ENCODE measurements around the gene CDCA5.
A peak's percentile ranks its signal among the peaks of the same experiment; 100 is the strongest.

CDCA5 gene

DNA sequence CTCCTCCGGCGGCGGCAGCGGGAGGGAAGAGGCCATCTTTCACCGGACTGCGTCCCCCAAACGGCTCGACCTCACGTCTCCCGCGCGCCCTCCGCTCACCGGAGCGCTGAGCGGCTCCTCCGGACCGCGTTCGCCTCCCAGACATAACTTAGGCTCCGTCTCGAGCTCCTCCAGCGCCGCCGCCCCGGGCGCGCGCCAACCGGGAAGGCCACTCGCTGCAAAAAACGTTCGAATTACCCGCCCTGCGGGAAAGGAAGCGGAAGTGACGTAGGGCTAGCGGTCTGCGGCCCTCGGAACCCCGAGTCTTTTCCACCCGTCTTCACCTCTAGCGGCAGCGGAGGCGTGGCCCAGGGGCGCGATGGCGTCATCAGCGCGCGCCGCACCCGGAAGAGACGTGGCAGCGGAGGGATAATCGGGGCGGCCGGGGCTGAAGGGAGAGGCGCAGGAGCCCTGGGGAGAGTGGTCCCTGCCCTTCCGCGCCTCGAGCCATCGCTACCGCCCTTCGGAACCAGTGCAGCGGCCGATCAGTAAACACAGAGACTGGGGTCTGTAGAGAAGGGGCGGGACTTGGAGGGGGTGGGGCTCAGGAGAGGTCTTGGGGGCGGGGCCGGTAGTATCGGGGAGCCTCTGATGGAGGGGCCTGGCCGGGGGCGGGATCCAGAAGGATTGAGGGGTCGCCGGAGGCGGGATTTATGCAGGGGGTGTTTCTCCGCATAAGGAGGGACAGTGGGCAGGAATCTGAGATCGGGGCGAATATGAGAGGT is at the start of gene CDCA5, which contains the start of gene ZFPL1:
Gene CDCA5 (minus strand): TSS at position 207 of the 764 bp plus-strand sequence. CDS start 62 bp downstream, at position 145.
Gene ZFPL1 (plus strand): TSS at position 389 of the 764 bp plus-strand sequence. CDS start 477 bp downstream, outside the sequence.
- peak; percentile 93 for DNase-seq

DNA sequence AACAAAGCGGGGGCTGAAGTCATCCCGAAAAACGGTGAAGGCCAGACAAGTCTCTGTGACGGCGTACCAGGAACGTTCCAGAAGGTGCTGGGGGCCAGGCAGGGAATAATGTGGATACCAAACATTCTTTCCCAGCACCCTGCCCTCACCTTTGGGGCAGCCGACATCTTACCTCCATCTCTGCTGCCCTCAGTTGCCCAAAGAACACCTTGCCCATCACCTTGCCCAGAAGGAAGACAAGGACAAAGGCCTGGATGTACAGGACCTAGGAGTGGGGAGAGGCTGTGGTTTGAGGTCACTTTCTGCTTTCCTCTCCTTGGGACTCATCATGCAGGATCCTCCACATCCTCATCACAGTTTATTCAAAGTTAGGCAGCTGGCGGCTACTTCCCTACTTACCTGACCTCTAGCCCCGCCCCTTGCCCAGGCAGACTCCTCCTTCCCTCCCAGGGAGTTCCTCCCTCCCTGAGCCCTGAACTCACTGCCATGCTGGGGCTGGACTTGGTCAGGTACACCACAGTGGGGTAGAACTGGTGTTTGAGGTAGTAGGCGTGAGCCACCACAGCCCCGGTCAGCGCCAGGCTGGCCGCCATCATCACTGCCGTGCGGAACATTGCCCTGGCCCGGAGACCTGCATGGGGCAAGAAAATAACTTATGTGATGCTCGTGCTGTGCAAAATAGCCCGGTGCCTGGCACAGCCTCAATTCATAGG is 49.3 kb upstream of the CDCA5 start:
- DNase-seq: peak; percentile 6

GRCh38 chr11:65132238-65132987 is 48.6 kb upstream of the CDCA5 start:
- no peak for DNase-seq

GRCh38 chr11:65131895-65132237 is 48.0 kb upstream of the CDCA5 start:
- no peak for DNase-seq

- DNase-seq: no peak
These were observed 47.6 kb upstream of the CDCA5 start for GRCh38 chr11:65131417-65131776.

GRCh38 chr11:65130631-65131416 is 47.0 kb upstream of the CDCA5 start:
- no peak for DNase-seq

GRCh38 chr11:65129649-65130441 is 46.0 kb upstream of the CDCA5 start:
- no peak for DNase-seq

DNA sequence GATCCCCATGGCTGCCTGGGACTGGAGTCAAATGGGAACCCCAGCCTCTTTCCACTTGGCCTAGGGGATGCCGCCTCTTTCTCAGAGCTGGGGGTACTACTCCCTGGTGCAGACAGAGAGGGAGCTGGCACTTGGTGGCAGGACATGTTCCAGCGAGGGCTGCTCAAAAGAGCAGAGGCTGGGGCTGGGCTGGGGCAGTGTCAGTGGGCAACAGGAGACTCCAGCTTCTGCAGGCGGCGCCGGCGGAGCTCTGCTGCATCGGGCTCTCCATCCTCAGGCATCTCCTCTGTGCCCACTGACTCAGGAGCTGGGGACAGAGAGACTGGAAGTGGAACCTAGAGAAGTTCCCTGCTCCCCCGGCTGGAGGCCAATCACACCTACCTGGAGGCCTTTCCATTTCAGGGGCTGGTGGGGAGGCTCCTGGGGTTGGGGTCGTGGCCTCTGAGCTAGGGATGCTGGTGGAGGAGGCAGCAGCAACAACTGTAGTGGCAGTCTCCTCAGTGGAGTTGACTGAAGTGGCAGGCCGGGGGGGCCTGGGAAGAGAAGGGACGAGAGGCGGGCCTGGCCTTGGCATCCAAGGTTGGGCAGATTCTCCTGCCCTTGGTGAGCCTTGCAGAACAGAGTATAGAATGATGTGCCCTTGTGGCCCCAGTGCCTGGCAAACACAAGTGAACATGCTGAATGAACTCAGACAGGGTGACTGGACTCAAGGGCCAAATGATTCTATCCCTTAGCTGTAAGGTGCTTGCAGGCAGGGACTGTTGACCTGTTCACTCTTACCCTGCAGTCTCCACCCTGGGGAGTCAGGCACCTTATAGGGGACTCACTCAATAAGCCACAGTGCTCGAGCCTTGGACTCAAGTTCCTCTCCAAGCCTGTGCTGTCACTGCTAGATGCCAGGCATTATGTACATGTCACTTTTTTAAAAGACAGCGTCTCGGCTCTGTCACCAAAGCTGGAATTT is 44.6 kb upstream of the CDCA5 start:
- DNase-seq: no peak

- DNase-seq: no peak
These were observed 43.8 kb upstream of the CDCA5 start for GRCh38 chr11:65127473-65128181.

GRCh38 chr11:65126624-65127274 is 42.9 kb upstream of the CDCA5 start:
- DNase-seq: no peak

DNA sequence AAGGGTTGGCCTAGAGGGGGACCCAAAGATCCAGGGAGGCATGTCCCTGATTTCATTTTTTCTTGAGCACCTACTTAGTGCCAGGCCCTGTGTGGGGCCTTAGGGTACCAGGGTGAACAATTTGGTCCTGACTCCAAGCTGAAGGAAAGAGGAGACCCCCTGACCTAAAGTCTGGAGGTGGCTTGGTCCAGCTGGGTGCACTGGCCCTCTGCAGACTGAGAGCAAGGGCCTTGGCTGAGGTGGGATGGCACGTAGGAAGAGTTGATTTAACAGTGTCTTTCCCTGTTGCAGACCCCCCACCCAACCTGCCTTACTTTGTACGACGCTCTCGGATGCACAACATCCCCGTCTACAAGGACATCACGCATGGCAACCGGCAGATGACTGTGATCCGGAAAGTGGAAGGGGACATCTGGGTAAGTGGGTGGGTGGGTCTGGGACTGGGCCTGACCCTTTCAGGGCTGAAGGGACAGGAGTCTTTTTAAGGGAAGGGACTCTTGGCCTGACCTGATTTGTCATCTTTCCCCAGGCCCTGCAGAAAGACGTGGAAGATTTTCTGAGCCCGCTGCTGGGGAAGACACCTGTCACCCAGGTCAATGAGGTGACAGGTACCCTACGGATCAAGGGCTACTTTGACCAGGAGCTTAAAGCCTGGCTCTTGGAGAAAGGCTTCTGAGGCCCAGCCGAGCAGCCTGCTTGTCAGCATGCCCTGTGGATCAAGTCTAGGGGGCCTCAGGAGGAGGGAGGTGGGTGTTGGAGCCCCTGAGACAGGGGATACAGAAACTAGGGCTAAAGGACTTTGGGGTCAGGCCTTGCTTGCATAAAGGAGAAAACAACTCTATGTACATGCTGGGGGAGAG is 41.6 kb upstream of the CDCA5 start:
- no peak for DNase-seq

- DNase-seq: no peak
These were observed 40.8 kb upstream of the CDCA5 start for GRCh38 chr11:65124480-65125196.

GRCh38 chr11:65121865-65122696 is 38.2 kb upstream of the CDCA5 start, which contains the start of the genes FAU and MRPL49:
FAU (minus strand) TSS chr11:65122134; CDS start chr11:65121813, 321 bp downstream.
MRPL49 (plus strand) TSS chr11:65122321; CDS start chr11:65122347, 26 bp downstream.
- DNase-seq: peak; percentile 95

GRCh38 chr11:65121447-65121864 is 37.6 kb upstream of the CDCA5 start:
- DNase-seq: no peak

DNA sequence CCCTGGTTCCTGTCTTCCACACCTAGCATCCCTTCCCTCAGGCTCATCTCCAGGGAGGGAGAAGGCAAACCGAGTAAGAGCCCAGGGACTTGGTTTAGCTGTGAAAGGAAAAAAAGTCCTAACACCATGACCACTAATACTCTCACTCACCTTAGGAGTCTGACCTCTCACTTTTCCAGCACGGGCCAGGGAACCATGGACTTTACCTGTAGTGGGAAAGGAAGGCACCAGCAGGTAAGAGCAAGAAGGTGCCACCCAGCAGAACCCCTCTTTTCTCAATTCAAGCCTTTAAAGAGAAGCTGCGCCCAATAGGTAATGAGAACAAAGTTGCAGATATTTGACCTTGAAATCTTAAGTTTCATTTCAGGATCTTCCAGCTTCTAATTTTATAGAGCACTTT is 37.0 kb upstream of the CDCA5 start:
- no peak for DNase-seq

DNA sequence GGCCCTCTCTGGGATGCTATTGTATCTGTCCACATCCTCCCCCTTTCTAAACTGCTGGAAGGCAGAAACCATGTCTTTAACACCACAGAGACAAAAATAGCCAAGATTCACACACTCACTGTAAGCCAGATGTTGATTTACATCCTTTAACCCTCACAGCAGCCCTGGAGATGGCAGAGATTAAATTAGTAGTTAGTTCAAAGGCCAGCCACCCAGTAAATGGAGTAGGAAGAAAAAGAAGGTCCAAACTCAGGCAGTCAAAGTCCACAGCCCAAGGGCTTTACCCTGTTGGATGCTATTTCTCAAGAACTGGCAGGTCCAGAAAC is 35.8 kb upstream of the CDCA5 start:
- no peak for DNase-seq

Data from DMS153 (cell line).